Activated CD4-positive, alpha-beta memory T cell treated with anti-CD3 and anti-CD28 coated beads, Interleukin-2, amount 10 ng/mL, durations not matched to agents 7 days and 5 days (primary cell): ENCODE data around the gene ESF1. TPM values are rescaled to one million over a fixed set of nuclear protein-coding genes. Genes with fewer than 3 reads are reported as not detected.

Experiments
- CTCF ChIA-PET: fragments of 350-600 bp; sonication (Branson Sonifier 250); formaldehyde crosslinking; loops from one replicate; lab custom pipeline; 2021; ENCODE audit warnings: antibody characterized with exemption, inconsistent platforms; lab: Charles Lee
- POLR2A ChIA-PET: fragments of 350-600 bp; sonication (Branson Sonifier 250); formaldehyde crosslinking; loops from one replicate; lab custom pipeline; 2021; ENCODE audit warnings: antibody characterized with exemption; lab: Charles Lee
- DNase-seq: peaks from one replicate; pipeline ENCODE4 v3.0.0-alpha.2; 2020
- H3K27ac Mint-ChIP-seq: one replicate; pipeline ENCODE4 v1.8.0; 2021; ENCODE audit warnings: mild to moderate bottlenecking, mixed read lengths
- H3K27me3 Mint-ChIP-seq: one replicate; pipeline ENCODE4 v1.8.0; 2021; ENCODE audit warnings: mixed read lengths
- H3K36me3 Mint-ChIP-seq: one replicate; pipeline ENCODE4 v1.8.0; 2021; ENCODE audit warnings: low read depth, mixed read lengths
- H3K4me1 Mint-ChIP-seq: one replicate; pipeline ENCODE4 v1.8.0; 2021; ENCODE audit warnings: mixed read lengths
- H3K4me3 Mint-ChIP-seq: one replicate; pipeline ENCODE4 v1.8.0; 2021; ENCODE audit warnings: mild to moderate bottlenecking, mixed read lengths
- H3K9me3 Mint-ChIP-seq: one replicate; pipeline ENCODE4 v1.8.0; 2021; ENCODE audit warnings: mixed read lengths
- total RNA-seq, 2 experiments: library from RNA; stranded (reverse); gene quantifications; one replicate each; pipeline ENCODE4 v1.2.3, GENCODE V29; 2021

Gene ESF1
- total RNA-seq, 2 experiments from 2014 or later = 10.1 to 10.6 TPM

DNA sequence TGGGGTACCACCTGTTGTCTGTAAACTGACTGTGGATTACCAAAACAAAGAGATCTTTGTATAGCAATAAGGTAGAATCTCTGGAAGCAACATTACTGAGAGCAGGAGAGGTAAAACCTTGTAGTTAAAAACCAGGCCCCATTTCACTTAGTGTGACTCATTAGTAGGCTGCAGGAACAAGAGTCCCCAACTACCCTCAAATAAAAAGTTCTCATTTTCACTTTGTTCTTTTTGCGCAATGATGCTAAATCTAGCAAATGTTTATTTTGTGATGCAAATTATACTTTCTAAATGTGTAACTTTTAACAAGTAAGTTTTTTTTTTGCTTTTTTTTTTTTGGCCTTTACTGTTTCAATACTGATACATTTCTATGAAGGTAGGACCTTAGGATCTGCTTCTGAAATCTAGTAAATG lies 67.1 kb downstream of the ESF1 start:
- Mint-ChIP-seq H3K36me3 (peaks cover 33% of the 10 kb centered on the region), H3K9me3 (no peaks in the 10 kb centered on the region), H3K27ac (no peak overlapping the region), H3K4me1 (no peaks in the 10 kb centered on the region), H3K4me3 (no peak overlapping the region), H3K27me3 (no peaks in the 10 kb centered on the region)
- POLR2A ChIA-PET = no interaction called here
- CTCF ChIA-PET = no interaction called here
- no peak for DNase-seq

DNA sequence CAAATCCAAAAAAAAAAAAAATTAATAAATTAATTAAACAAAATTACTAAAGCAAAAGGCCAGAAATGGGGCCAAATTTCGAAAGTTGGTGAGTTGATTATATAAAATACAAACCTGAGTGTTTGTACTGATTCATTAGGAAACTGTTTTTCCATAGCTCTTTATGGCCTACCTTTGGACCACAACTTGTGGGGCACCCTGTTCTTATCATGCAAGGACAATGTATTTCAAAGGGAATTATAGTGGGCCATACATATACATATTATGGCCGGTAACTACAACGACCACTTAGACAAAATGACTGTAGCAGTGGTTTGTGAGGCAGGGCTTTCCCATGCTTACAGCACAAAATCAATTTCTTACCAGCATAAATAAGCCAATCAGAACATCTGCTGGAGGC lies 69.5 kb downstream of the ESF1 start:
- no peak overlapping the region for H3K4me3 Mint-ChIP-seq
- CTCF ChIA-PET = no interaction called here
- DNase-seq = no peak
- H3K27ac Mint-ChIP-seq = no peak overlapping the region
- H3K9me3 Mint-ChIP-seq = no peaks in the 10 kb centered on the region
- no peaks in the 10 kb centered on the region for H3K4me1 Mint-ChIP-seq
- no peaks in the 10 kb centered on the region for H3K27me3 Mint-ChIP-seq
- POLR2A ChIA-PET = no interaction called here
- peaks cover 40% of the 10 kb centered on the region for H3K36me3 Mint-ChIP-seq

GRCh38 chr20:13708234-13708633 lies 76.5 kb downstream of the ESF1 start:
- Mint-ChIP-seq H3K27ac (no peak overlapping the region), H3K36me3 (peaks cover 8% of the 10 kb centered on the region), H3K4me1 (no peaks in the 10 kb centered on the region), H3K4me3 (no peak overlapping the region), H3K27me3 (peaks cover 3% of the 10 kb centered on the region), H3K9me3 (no peaks in the 10 kb centered on the region)
- ChIA-PET POLR2A (no interaction called here), CTCF (no interaction called here)
- DNase-seq = no peak

GRCh38 chr20:13703265-13703664 lies 81.5 kb downstream of the ESF1 start:
- Mint-ChIP-seq H3K4me1 (no peaks in the 10 kb centered on the region), H3K27ac (no peak overlapping the region), H3K9me3 (no peaks in the 10 kb centered on the region), H3K36me3 (no peaks in the 10 kb centered on the region), H3K27me3 (peaks cover 3% of the 10 kb centered on the region), H3K4me3 (no peak overlapping the region)
- CTCF ChIA-PET = no interaction called here
- no peak for DNase-seq
- POLR2A ChIA-PET = no interaction called here

DNA sequence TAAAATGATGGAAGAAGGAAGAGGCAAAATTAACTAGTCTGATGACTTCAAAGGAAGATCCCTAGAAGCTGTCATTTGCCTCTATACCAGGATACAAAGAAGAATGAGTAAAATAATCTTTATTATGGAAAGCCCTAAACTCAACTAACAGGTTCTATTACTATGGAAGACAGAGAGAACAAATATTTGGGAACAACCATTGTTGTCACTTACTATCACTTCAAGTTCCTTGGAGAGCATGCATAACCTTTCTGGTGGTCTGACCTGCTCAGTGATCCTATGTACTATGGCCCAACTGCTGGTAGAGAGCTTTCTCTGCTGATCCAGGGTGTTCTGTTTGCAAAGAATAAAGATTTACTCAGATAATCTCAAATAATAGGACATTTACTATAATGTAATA lies 83.2 kb downstream of the ESF1 start:
- no peak overlapping the region for H3K27ac Mint-ChIP-seq
- ChIA-PET POLR2A (no interaction called here), CTCF (no interaction called here)
- H3K9me3 Mint-ChIP-seq = no peaks in the 10 kb centered on the region
- no peak for DNase-seq
- peaks cover 4% of the 10 kb centered on the region for H3K27me3 Mint-ChIP-seq
- no peaks in the 10 kb centered on the region for H3K4me1 Mint-ChIP-seq
- no peak overlapping the region for H3K4me3 Mint-ChIP-seq
- H3K36me3 Mint-ChIP-seq = no peaks in the 10 kb centered on the region

DNA sequence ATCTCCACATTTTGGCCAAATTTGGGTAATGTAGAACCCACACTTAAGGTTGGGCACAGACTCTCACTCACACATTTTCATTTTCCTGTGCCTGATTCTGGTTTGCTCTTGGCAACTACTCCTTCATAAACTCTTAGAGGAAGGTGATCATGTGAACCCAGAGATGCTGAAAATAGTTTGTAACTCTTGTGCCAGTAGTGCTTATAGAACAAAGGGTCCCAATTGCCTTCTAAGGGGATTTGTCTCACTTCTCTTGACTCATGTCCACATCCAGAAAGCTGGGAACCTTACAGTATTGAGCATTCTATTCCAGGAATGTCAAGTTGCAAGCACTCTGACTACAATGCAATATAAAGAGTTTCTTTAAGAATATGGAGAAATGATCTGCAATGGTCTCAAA lies 84.0 kb downstream of the ESF1 start:
- Mint-ChIP-seq H3K27ac (no peak overlapping the region), H3K9me3 (no peaks in the 10 kb centered on the region), H3K4me3 (no peak overlapping the region), H3K27me3 (peaks cover 7% of the 10 kb centered on the region), H3K4me1 (no peaks in the 10 kb centered on the region), H3K36me3 (no peaks in the 10 kb centered on the region)
- POLR2A ChIA-PET = no interaction called here
- CTCF ChIA-PET = no interaction called here
- no peak for DNase-seq

GRCh38 chr20:13694420-13695150 lies 90.1 kb downstream of the ESF1 start:
- no peak for DNase-seq
- Mint-ChIP-seq H3K9me3 (no peaks in the 10 kb centered on the region), H3K27ac (no peak overlapping the region), H3K4me3 (no peak overlapping the region), H3K36me3 (no peaks in the 10 kb centered on the region), H3K27me3 (peaks cover 6% of the 10 kb centered on the region), H3K4me1 (no peaks in the 10 kb centered on the region)
- ChIA-PET CTCF (interaction anchor here (0.5 kb wide), 1 partner anchor 8 kb away, joined by 4 read pairs; no protein-coding TSS in a partner anchor), POLR2A (no interaction called here)

- no peaks in the 10 kb centered on the region for H3K4me1 Mint-ChIP-seq
- H3K9me3 Mint-ChIP-seq = no peaks in the 10 kb centered on the region
- peaks cover 6% of the 10 kb centered on the region for H3K27me3 Mint-ChIP-seq
- no peak overlapping the region for H3K4me3 Mint-ChIP-seq
- H3K36me3 Mint-ChIP-seq = no peaks in the 10 kb centered on the region
- no peak overlapping the region for H3K27ac Mint-ChIP-seq
- DNase-seq = no peak
- ChIA-PET POLR2A (no interaction called here), CTCF (no interaction called here)
These were observed 91.7 kb downstream of the ESF1 start for GRCh38 chr20:13692802-13693736.

- Mint-ChIP-seq H3K4me3 (no peak overlapping the region), H3K27ac (no peak overlapping the region), H3K36me3 (no peaks in the 10 kb centered on the region), H3K27me3 (peaks cover 2% of the 10 kb centered on the region), H3K4me1 (no peaks in the 10 kb centered on the region), H3K9me3 (no peaks in the 10 kb centered on the region)
- DNase-seq = no peak
- ChIA-PET CTCF (no interaction called here), POLR2A (no interaction called here)
These were observed 93.8 kb downstream of the ESF1 start for GRCh38 chr20:13690943-13691342.

DNA sequence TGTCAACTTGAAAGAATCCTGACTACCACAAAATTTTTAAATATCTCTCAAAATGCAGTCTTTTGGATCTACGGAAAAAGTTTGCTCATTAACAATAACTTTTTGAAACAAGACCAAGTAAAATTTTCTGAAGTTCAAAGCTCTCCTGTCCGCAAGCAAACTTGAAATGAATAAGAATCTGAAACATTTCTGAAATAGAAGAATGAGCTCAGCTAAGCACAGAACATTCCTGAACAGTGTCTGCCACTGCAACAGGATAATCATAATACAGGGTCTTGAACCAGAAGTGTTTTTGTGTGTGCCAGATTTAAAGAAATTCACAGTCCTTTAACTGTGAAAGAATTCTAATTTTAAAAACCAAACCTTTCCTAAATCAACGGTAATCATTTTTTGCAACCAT lies 96.9 kb downstream of the ESF1 start:
- Mint-ChIP-seq H3K36me3 (no peaks in the 10 kb centered on the region), H3K27ac (no peak overlapping the region), H3K4me3 (no peak overlapping the region), H3K27me3 (peaks cover 22% of the 10 kb centered on the region), H3K9me3 (no peaks in the 10 kb centered on the region), H3K4me1 (peaks cover 1% of the 10 kb centered on the region)
- ChIA-PET CTCF (no interaction called here), POLR2A (no interaction called here)
- DNase-seq = no peak

- peaks cover 3% of the 10 kb centered on the region for H3K4me1 Mint-ChIP-seq
- no peaks in the 10 kb centered on the region for H3K36me3 Mint-ChIP-seq
- no peaks in the 10 kb centered on the region for H3K9me3 Mint-ChIP-seq
- peaks cover 20% of the 10 kb centered on the region for H3K27me3 Mint-ChIP-seq
- ChIA-PET CTCF (no interaction called here), POLR2A (no interaction called here)
- H3K4me3 Mint-ChIP-seq = no peak overlapping the region
- no peak for DNase-seq
- H3K27ac Mint-ChIP-seq = no peak overlapping the region
These were observed 99.1 kb downstream of the ESF1 start for GRCh38 chr20:13685623-13686022.

GRCh38 chr20:13684566-13685222 lies 100.0 kb downstream of the ESF1 start:
- no peaks in the 10 kb centered on the region for H3K36me3 Mint-ChIP-seq

GRCh38 chr20:13683833-13684232 lies 100.9 kb downstream of the ESF1 start:
- Mint-ChIP-seq H3K27me3 (peaks cover 20% of the 10 kb centered on the region), H3K36me3 (no peaks in the 10 kb centered on the region), H3K9me3 (no peaks in the 10 kb centered on the region), H3K27ac (no peak overlapping the region), H3K4me1 (peaks cover 3% of the 10 kb centered on the region), H3K4me3 (no peak overlapping the region)
- POLR2A ChIA-PET = no interaction called here
- DNase-seq = no peak
- CTCF ChIA-PET = no interaction called here

More at GRCh38 chr20:13684566-13685222, 100.0 kb downstream of the ESF1 start:
- DNase-seq = no peak
- CTCF ChIA-PET = no interaction called here
- no peaks in the 10 kb centered on the region for H3K9me3 Mint-ChIP-seq
- POLR2A ChIA-PET = no interaction called here
- no peak overlapping the region for H3K27ac Mint-ChIP-seq
- H3K4me1 Mint-ChIP-seq = peaks cover 3% of the 10 kb centered on the region
- no peak overlapping the region for H3K4me3 Mint-ChIP-seq
- H3K27me3 Mint-ChIP-seq = peaks cover 20% of the 10 kb centered on the region
